Measurements from ENCODE around the gene RAB37. TPM values are rescaled to one million over a fixed set of nuclear protein-coding genes. Genes with fewer than 3 reads are reported as not detected.

RAB37 gene
- total RNA-seq, 1 experiment from 2014 or later, result not detected

DNA sequence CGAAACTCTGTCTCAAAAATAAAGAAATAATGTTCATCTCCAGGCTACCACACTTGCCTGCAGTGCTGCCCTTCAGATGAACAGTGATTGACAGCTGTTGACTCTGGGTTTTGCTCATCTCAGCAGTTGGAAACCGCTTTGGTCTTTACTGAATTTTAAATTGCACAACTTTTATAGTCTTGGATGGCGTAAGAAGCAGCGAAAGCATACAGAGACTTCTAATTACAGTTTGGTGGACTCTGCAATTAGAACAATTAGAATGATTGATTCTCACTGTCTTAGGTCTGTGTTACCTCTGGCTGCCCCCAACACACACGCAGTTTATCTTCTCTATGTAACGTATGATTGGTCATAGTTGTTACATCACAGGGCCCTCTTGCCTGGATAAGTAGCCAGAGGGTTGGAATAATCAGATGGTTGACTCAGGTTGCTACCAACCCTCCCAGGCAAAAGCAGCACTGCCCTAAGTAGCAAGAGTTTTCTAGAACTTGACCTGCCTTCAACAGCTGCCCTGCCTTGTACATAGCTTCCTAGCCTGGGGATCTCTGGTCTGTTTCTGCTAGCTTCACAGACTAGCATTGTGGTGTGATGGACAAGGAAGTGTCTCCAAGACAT lies 41.0 kb downstream of the RAB37 start:
- no peak for DNase-seq (ENCODE audit: low spot score)

DNA sequence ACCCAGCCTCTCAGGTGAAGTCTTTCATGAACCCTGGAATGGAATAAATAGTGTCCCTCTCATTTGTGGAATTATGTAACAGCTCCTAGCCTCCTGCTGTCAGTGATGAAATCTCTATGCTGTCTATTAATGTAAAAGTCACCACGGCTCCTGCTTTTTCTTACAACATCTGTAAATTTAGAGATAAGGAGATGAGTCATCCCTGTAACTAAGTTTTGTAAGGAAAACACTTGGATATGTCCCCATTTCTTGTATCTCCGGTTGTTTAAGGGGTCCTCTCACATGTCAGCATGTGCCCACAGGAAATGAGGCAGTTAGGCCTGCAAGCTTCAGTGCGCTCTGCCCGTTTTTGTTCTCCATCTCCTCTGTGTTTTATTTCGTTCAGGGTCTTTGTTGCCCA lies 41.9 kb downstream of the RAB37 start:
- no peak for DNase-seq (ENCODE audit: low spot score)

DNA sequence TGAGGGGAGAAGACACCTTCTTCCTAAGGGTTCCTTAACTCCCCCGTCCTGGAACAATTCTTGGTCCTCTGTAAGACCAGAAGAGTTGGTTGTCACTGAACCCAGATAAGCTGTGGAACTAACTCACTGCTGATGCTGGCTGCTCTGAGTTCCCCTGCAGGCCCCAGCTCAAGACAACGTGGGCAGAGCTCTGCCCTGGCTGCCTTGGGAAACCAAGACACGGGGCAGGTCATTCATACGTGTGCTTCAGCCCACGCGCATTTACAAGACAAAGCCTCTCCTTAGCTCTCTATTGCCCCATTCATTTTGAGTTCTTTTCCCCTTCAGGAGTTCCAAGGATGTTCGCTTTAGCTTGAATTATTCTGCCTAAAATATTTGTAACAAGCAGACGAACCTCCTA lies 42.4 kb downstream of the RAB37 start:
- DNase-seq (ENCODE audit: low spot score), result no peak

DNA sequence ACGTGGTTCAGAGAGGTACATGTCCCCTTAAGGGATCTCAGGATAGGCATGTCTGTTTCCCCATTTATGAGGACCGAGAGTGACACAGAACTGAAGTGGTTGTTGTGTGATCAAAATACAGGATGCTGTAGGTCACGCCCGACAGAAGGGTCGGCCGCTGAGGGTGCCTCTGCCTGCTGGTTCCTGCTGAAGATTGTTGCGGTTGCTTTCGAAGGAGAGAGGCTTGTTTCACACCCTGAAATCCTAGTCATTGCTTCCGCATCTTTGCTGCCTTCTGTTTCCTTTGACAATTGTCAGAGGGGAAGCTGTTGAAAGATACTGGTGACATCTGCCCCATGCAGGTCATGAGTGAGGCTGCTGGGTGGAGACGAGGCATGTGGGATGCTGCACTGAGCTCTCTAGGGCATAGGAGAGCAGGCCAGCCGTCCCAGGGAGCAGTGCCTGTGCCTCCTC lies 42.9 kb downstream of the RAB37 start:
- no peak for DNase-seq (ENCODE audit: low spot score)

DNA sequence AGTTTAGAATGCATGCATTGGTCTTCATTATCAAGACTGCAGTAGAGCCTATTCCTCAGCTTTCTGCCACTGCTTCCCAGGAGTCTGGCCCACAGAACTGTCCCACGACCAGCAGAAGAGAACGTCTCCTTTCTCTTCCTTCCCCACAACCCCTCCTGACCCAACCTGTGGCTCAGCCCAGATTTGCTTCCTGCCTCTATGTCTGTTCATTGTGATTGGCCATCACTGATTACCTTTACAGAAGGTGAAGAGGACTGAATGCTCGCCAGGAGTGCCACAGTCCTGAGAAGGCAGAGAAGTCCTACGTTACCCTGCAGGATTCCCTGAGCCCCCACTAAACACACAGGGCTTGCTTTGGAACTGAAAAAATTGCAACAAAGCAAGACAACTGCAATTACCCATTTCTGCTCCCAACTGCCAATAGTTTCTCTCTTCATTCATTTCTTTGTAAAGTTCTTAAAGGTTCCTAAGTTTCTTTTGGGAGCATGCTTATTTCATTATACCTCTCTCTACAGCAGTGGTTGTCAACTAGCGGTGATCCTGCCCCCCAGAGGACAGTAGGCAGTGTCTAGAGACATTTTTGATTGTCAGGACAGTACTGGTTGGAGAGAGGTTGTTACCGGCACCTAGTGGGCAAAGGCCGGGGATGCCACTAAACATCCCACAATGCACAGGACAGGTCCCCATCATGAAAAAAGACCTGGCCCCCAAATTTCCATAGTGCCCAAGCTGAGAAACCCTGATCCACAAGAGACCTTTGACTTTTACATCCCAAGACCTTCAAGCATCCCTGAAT lies 43.6 kb downstream of the RAB37 start:
- DNase-seq (ENCODE audit: low spot score), result peak; percentile 64

DNA sequence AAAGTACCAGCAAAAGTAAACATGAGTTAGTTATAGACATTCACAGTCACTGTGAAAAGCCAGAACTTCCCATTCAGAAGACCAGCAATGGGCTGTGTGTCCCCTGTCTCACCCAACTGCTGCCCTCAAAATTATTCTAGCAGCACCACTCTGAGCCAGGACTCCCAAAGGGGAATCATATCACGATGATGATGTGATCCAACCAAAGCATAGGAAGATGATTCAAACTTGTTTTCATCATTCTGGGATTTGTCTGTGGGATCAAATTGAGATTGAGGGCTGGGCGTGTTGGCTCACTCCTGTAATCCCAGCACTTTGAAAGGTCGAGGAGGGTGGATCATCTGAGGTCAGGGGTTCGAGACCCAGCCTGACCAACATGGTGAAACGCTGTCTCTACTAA lies 45.5 kb downstream of the RAB37 start:
- no peak for DNase-seq (ENCODE audit: low spot score)

DNA sequence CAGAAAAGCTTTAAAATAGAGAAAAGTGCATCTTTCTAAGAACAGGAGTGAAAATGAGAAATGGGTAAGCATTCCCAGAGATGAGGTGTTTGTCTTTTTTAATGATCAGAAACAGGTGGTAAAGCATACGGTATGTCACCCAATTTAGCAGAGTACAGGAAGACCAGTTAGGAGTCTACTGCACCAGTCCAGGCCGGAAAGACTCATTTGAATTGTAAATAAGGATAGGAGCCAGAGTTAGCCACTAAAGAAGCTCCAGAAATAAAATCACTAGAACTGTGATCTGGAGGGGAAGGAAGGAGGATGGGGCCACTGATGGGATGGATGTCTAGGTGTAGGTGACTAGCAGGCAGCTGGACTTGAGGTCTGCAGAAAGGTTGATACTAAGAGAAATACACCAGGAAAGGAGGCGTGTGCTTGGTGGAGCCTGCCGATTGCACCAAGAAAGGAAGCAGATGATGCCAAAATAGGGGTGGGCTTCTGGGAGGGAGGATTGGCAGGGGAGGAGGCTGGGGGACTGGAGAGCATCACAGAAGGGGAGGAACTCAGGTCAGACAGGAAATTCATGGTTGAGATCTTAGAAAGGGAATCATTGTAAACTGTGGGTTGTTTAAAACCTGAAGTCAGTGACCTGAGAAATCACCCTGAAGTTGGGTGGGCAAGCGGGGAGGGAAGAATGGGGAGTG lies 47.2 kb downstream of the RAB37 start:
- no peak for DNase-seq (ENCODE audit: low spot score)

DNA sequence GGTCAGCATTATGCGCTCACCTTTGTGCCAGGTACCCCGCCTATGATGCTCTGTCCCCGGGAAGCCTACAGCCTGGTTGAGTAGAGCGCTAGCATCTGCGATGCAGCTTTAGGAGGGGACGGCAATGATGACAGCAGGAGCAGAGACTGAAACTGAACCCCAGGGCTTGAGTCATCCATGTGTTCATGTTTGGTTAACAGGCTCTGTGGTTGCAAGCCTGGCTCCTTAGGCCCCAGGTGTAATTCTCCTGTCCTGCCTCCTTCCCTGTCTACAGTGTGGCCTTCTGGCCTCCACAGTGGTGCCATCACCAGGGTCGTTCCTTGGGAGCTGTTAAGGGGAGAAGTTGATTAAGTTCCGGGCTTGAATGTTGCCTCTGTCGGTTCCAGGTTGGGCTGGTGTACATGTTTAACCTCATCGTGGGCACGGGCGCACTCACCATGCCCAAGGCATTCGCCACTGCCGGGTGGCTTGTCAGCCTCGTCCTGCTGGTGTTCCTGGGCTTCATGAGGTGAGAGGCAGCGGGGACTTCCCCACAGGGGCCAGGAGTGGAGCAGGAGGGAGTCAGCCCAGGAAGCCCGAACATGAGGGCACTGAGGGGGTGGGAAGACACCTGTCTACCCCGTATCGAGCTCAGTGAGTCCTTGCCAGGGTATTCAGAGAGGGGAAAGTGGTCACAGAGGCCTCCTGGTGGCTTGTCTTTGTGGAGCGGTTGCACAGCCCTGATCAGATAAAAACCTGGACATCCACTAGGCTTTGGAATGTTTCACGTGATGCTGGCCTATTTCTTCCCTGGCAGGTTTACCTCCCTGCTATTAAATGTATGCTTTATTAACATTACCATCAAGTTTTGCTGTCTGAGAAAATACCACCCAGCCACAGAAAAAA lies 48.3 kb downstream of the RAB37 start:
- no peak for DNase-seq (ENCODE audit: low spot score)

DNA sequence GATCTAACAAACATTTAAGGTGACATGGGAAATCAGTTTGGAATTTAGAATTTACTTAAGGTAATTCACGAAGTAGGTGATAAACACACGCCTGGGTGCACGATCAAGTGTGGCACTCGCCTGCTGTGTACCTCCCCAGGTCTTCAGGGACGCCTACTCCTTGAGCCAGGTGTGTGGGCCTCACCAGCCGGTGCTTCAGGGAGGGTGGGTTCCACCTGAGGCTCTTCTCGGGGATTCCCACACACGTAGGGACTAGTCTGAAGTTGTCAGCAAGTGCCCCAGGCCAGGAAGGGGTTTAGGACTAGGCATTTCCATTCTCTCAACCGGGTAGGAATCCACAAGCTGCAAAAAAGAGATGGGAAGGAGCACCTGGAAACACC lies 48.9 kb downstream of the RAB37 start:
- DNase-seq (ENCODE audit: low spot score), result no peak

DNA sequence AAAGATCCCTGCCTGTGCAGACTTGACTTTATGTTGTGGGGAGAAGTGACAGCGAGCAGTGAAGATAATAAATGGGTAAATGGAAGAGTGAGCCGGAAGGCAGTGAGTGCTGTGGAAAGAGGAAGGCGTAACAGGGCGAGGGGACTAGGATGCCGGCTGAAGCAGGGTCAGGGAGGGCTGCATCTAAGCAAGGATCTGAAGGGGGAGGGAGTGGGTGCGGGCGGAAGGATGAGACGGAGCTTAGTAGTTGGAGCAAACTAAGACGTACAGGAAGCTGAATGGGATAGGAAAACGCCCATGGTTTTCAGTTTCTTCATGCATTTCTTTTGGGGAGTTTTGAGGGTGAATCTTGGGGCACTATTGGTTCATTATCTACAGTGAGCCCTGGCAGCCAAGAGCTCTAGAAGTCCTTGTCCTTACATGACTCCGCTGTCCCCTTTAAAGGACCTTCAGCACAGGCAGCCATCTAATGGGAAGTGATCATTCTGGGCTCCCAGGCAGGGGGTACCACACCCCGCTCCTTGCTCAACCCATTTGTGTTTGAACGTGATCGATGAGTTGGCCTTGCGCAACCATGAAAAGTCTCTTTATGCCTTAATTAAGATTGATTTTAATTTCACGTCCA lies 49.5 kb downstream of the RAB37 start:
- DNase-seq (ENCODE audit: low spot score), result no peak

DNA sequence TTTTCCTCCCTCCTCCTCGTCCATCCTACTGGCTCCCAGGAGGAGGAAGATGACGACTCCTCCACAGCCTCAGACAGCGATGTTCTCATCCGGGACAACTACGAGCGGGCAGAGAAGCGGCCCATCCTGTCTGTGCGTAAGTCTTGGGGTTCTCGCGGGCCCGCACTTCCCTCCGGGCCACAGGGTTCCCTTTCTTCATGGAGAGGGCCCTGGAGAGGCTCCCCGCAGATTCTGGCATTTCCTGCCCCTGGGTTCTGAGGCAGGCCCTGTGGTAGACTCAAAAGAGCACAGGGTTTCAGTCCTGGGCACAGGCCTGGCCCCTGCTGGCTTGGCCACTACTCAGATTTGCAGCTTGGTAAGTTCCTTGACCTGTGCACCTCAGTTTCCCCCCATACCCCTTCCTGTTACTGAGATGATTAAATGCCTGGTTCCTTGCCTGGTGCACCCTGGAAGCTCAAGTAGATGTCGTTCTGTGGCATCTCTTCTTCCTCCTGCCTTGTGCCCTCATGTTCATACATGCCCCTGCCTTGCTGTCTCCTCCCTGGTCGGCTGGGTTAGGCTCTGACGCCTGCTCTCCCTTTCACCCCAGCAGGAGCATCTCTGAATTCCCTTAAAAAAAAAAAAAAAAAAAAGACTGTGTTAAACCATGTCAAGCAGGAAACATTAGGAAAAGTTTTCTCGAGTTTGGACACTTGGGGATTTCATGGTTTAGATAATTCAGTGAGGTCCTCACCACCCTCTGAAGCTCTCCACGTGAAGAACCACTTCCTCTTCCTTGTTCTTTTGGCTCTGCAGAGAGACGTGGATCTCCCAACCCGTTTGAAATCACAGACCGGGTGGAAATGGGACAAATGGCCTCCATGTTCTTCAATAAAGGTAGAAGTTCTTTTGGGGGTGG lies 53.4 kb downstream of the RAB37 start:
- no peak for DNase-seq (ENCODE audit: low spot score)

DNA sequence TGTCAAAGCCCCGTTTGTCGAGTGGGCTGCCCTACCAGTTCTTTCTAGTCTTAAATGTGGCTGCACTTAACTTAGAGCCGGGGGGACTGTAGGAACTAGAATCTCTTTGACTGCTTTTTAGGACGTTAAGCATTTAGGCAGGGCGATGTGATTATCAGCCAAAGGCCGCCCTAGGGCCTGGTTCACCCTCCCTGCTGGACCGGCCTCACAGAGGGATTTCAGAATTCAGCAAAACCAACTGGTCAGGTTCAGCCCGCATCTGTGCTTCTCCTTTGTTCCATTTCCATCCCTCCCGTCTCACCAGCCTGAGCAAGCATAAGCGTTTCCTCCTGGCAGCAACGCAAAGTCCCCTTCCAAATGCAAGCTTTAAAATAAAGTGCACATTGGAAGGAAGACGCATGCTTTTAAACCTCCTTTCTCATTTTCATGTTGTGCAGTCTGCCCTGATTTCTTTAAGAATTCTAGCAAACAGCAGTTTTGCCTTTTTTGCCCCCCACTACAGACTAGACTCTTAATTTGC lies 55.6 kb downstream of the RAB37 start:
- DNase-seq (ENCODE audit: low spot score), result no peak

DNA sequence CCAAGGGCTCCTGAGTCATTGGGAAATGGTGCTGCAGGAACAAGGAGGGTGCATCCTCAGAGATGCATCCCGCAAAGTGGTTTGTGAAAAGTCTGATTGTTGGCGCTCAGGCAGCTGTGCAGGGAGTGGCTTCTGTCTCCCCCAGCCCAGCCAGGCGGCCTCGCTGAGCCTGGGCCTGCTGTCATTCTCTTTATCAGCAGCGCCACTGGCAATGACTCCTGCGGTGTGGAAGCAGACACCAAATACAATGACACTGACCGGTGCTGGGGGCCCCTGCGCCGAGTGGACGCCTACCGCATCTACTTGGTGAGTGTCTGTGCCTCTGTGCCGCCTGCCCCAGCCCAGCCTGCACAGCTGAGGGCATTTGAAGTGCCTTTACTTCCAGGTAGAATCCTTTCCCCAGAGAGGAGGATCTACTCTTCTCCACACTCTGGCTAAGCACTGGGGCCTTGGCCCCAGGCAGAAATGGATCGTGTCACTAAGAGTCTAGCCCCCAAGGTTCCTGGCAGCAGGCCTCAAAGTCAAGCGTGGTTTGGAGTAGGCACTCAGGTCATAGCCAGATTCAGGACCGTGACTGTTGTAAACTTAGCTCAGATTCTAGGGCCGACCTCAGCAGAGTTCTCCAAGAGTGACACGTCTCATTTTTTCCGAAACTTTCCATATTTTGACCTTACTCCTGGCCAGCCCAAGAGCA lies 58.4 kb downstream of the RAB37 start:
- no peak for DNase-seq (ENCODE audit: low spot score)

DNA sequence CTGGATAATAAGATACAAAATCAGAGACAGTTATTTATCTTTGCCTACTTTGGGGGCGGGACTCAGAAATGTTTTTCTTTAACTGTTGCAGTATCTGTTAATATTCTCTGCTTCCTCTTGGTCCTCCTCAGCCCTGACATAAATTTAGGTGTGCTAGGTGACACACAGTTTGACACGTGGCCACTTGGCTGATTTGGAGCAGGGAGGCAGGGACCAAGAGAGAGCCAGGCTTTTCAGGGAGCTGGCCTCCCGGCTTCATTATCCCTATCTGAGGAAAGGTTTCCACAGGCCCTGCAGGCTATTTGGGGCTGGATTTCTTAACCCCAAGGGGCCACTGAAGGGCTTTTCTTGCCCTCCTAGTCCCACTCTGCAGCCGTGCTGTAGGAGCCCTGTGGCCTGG lies 59.2 kb downstream of the RAB37 start:
- no peak for DNase-seq (ENCODE audit: low spot score)

DNA sequence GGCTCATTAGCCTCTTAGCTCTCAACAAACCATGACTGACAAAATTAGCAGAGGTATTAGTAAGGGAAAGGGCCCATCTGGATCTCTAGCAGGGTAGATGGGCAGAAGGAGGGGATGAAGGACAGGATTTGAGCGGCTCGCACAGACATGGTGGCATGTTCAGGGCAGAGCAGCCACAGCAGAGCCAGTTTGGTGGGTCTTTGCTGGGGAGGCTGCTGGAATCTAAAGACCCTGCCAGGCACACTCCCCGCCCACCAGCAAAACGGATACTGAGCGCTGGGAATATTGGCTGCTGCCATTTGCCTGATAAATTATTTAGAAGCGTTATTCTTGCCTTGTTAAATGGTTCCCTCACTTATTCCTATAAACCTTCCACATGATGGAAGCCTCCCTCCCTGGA lies 59.8 kb downstream of the RAB37 start:
- no peak for DNase-seq (ENCODE audit: low spot score)

Data from H4 (cell line).